SK-N-MC (cell line): Measurements from ENCODE around the gene EFHD1.

Experiments used
- EZH2 ChIP-seq: fragments of 200-600 bp; sonication (generic); IDR thresholded peaks from one replicate; pipeline ENCODE4 v1.6.1; 2017; ENCODE audit warnings: antibody characterized with exemption
- POLR2AphosphoS5 ChIP-seq: IDR thresholded peaks from 2 replicates; pipeline ENCODE4 v1.6.1; 2012; ENCODE audit warnings: mild to moderate bottlenecking, low read depth, low read length, borderline replicate concordance

DNA sequence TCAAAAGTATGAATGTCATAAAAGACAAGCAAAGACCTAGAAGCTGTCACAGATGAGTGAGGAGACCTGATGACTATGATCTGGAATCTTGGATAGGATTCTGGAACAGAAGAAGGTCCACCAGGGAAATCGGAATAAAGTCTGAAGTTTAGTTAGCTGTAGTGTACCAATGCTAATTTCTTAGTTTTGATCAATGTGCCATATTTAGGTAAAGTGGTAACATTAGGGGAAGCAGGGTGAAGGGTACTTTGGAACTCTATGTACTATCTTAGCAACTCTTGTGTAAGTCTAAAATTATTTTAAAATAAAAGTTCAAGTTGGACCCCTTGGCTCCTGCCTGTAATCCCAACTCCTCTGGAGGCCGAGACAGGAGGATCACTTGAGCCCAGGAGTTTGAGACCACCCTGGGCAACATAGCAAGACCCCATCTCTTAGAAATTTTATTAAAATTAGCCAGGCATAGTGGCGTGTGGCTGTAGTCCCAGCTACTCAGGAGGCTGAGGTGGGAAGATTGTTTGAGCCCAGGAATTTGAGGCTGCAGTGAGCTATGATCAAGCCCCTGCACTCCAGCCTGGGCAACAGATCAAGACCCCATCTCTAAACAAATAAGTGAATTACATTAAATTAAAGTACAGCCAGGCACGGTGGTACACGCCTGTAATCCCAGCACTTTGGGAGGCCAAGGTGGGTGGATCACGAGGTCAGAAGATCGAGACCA lies 35.9 kb upstream of the EFHD1 start:
- TF ChIP-seq EZH2: no peak
- no peak for TF ChIP-seq POLR2AphosphoS5
